ENCODE data around the gene EFCC1. TPM values are rescaled to one million over a fixed set of nuclear protein-coding genes. Genes with fewer than 3 reads are reported as not detected.

Gene EFCC1
- total and polyA plus RNA-seq, 8 donors = 0.56 to 6.1 (median 0.73) TPM

DNA sequence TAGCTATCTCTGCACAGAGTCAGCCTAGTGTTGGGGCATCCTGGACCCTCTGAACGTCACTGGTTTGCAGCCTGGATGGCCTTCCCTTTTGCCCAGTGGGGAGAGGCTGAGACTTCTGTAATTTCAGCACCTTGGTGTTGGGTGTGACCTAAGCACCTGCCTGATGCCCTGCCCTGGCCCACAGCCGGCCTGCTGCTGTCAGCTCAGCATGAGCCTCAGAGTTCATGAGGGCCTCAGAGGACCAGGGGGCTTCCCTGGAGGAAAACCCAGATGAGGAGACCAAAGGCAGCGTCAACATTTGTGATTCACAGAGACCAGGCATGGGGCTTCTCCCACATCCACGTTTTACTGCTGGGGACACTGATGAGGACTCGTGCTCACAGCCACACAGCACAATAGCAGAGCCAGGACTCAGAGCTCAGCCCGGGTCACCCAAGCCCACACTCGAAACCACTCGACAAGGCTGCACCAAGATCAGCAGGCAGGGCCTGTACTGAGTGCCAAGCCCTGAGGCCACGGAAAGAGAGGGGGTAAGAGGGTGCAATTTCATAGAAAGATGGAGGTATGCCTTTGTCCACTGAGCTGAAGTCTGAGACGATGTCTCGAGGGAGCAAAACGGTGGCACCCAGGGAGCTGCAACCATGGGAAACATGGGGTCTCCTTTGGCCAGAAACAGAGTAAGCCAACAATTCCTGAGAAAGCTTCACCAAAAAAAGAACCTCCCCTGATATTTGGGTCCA, 49.6 kb downstream of the EFCC1 start:
- Histone ChIP-seq H3K27me3 (no peaks in the 10 kb centered on the region), H3K27ac (no peak overlapping the region), H3K9me3 (no peaks in the 10 kb centered on the region), H3K36me3 (no peaks in the 10 kb centered on the region), H3K4me3 (no peak overlapping the region), H3K4me1 (peaks cover 27 to 37% (median 31%) of the 10 kb centered on the region in 3 donors)
- FAIRE-seq (no peak), DNase-seq (peak in 1 of 6 donors; percentile 32), ATAC-seq (no peak)
- WGBS, 2 donors = 92 to 96% methylated on average over 12 of the region's 12 CpGs
- TF ChIP-seq, protein P1, sequence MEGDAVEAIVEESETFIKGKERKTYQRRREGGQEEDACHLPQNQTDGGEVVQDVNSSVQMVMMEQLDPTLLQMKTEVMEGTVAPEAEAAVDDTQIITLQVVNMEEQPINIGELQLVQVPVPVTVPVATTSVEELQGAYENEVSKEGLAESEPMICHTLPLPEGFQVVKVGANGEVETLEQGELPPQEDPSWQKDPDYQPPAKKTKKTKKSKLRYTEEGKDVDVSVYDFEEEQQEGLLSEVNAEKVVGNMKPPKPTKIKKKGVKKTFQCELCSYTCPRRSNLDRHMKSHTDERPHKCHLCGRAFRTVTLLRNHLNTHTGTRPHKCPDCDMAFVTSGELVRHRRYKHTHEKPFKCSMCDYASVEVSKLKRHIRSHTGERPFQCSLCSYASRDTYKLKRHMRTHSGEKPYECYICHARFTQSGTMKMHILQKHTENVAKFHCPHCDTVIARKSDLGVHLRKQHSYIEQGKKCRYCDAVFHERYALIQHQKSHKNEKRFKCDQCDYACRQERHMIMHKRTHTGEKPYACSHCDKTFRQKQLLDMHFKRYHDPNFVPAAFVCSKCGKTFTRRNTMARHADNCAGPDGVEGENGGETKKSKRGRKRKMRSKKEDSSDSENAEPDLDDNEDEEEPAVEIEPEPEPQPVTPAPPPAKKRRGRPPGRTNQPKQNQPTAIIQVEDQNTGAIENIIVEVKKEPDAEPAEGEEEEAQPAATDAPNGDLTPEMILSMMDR (IDR thresholded peaks at IDR 0.05) = no peak
- intact Hi-C loops (cut with DNase I) = no loop called here

DNA sequence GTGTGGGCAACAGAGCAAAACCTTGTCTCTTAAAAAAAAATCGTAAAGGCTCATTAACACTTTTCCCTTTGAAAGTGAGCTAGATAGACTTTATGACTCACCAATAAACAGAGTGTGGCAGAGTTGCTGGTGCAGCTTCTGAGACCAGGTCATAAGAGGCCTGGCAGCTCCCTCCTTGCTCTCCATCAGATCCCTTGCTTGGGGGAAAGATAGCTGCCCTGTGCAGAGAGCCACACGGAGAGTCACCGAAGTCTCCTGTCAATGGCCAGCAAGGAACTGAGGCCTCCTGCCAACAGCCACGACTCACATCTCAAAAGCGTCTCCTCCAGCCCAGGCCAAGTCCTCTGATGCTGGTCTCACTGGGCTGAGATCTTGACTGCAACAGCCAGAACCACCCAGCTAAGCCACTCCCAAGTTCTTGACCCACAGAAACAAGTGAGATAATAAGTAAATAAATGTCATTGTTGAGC, 50.8 kb downstream of the EFCC1 start:
- WGBS, 2 donors = 17 to 24% methylated on average over 5 of the region's 5 CpGs
- peak in 1 of 4 donors; percentile 3 for ATAC-seq
- peak overlapping the region in 2 of 4 donors; percentile 83 to 89 for H3K27ac ChIP-seq
- H3K9me3 ChIP-seq = no peaks in the 10 kb centered on the region
- peak in 2 of 6 donors; percentile 31 to 49 for DNase-seq
- H3K27me3 ChIP-seq = no peaks in the 10 kb centered on the region
- H3K4me1 ChIP-seq = peaks cover 27 to 49% (median 35%) of the 10 kb centered on the region in 3 donors
- intact Hi-C loops (cut with DNase I) = no loop called here
- H3K36me3 ChIP-seq = no peaks in the 10 kb centered on the region
- TF ChIP-seq, protein P1 (IDR thresholded peaks at IDR 0.05) = no peak
- no peak for FAIRE-seq
- no peak overlapping the region for H3K4me3 ChIP-seq

DNA sequence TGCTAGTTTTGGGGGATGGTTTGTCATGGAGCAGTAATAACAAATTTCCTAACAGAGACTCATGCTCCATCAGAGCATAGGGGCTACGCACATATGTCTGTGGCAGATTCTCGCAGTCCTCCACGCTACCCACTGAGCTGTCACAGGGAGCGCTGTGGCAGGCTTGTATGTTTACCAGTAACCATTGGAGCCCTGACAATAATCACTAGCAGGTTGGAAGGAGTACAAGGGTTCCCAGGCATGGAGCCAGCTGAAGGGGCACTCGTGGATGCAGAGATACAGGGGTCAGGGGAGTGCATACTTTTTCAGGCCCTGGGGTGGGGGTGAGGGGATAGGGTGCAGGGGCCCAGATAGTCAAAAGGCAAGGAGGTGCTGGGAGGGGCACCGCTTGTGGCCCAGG, 51.6 kb downstream of the EFCC1 start:
- DNase-seq = peak in 5 of 6 donors; percentile 51 to 74 (median 63)
- WGBS, 2 donors = 20 to 26% methylated on average over 6 of the region's 6 CpGs
- Histone ChIP-seq H3K27me3 (no peaks in the 10 kb centered on the region), H3K4me1 (peaks cover 27 to 49% (median 35%) of the 10 kb centered on the region in 3 donors), H3K4me3 (no peak overlapping the region), H3K9me3 (no peaks in the 10 kb centered on the region), H3K27ac (peak overlapping the region; percentile 32 to 89 (median 73)), H3K36me3 (no peaks in the 10 kb centered on the region)
- intact Hi-C loops (cut with DNase I) = no loop called here
- TF ChIP-seq, protein P1 (IDR thresholded peaks at IDR 0.05) = no peak
- no peak for FAIRE-seq
- ATAC-seq = peak; percentile 26 to 59 (median 37)

DNA sequence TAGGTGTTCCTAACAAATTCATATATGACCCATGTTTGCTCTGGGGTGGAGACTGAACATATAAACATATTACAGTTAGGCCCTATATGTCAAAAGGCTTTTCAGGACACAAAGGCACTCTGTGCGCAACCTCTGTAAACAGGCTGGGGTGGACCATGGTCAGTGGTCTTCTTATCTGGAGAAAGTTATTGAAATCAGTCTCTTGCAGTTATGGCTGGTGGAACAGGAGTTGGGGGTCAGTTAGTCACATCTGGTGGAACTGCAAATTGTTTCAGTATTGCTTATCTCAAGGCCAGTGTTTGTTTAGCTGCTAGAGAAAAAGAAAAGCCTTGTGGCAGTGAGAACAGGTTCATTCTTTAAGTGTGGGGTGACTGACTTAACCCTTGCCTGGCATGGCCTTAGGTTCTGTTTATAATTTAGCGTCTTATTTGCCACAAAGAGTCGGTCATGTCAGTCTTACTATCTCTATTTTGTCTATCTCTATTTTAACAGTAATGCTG, 53.6 kb downstream of the EFCC1 start:
- FAIRE-seq = peak; percentile 5
- Histone ChIP-seq H3K27ac (peak overlapping the region; percentile 40 to 89 (median 63)), H3K4me1 (peaks cover 27 to 60% (median 42%) of the 10 kb centered on the region in 3 donors), H3K36me3 (no peaks in the 10 kb centered on the region), H3K4me3 (no peak overlapping the region), H3K9me3 (no peaks in the 10 kb centered on the region), H3K27me3 (no peaks in the 10 kb centered on the region)
- DNase-seq = peak in 2 of 6 donors; percentile 47 to 49
- TF ChIP-seq, protein P1 (IDR thresholded peaks at IDR 0.05) = no peak
- WGBS, 2 donors = 17 to 30% methylated on average over 3 of the region's 3 CpGs
- intact Hi-C loops (cut with DNase I) = no loop called here
- ATAC-seq = peak; percentile 52 to 68 (median 61)

Measured in pancreas (tissue), 10 donors.